ENCODE data around the gene BIRC7.

Gene BIRC7

DNA sequence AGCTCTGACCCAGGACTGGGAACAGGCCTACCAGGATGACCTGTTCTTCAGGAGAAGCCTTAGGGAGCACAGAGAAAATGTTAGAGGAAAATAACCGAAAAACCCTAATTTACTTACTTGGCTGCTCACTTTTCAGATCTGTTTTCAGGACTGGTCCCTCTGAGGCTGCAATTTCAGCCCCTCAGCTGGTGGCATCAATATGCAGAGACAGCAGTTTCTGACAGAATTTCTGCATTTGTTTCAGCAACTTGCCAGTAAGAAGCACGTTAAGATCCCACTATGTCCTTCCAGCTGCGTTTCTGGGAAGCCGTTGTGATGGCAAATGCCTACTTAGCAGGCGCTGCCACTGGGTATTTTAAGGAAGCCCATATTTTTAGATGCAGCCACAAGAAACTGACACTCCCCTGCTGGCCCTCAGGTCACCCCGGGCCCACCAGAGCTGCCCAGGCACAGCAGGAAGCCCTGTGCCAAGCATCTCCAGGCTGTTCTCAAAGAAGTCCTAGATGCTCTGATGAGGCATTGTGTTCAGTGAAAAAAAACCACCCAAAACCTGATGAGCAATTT is 27.3 kb upstream of the BIRC7 start:
- in situ Hi-C loops (cut with HindIII; ENCODE audit: low pct_ligation_motif_present, low sequenced_read_pairs) = no loop called here
- H3K27ac ChIP-seq = no peak overlapping the region
- H3K36me3 ChIP-seq (replicated peaks) = peaks cover 75% of the 10 kb centered on the region

GRCh38 chr20:63210011-63210605 is 25.6 kb upstream of the BIRC7 start:
- TF ChIP-seq, protein P1, sequence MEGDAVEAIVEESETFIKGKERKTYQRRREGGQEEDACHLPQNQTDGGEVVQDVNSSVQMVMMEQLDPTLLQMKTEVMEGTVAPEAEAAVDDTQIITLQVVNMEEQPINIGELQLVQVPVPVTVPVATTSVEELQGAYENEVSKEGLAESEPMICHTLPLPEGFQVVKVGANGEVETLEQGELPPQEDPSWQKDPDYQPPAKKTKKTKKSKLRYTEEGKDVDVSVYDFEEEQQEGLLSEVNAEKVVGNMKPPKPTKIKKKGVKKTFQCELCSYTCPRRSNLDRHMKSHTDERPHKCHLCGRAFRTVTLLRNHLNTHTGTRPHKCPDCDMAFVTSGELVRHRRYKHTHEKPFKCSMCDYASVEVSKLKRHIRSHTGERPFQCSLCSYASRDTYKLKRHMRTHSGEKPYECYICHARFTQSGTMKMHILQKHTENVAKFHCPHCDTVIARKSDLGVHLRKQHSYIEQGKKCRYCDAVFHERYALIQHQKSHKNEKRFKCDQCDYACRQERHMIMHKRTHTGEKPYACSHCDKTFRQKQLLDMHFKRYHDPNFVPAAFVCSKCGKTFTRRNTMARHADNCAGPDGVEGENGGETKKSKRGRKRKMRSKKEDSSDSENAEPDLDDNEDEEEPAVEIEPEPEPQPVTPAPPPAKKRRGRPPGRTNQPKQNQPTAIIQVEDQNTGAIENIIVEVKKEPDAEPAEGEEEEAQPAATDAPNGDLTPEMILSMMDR (IDR thresholded peaks at IDR 0.05; ENCODE audit: low read depth, low read length, missing control alignments) = no peak
- no peak overlapping the region for H3K4me3 ChIP-seq (ENCODE audit: low read depth, low read length)
- no peak overlapping the region for H3K27ac ChIP-seq
- in situ Hi-C loops (cut with HindIII; ENCODE audit: low pct_ligation_motif_present, low sequenced_read_pairs) = no loop called here
- no peaks in the 10 kb centered on the region for H3K27me3 ChIP-seq (replicated peaks)
- H3K36me3 ChIP-seq (replicated peaks) = peaks cover 69% of the 10 kb centered on the region
- no peak for DNase-seq

More for the DNA sequence above, 27.3 kb upstream of the BIRC7 start:
- Histone ChIP-seq H3K27me3 (replicated peaks) (no peaks in the 10 kb centered on the region), H3K4me3 (ENCODE audit: low read depth, low read length) (no peak overlapping the region)
- TF ChIP-seq, protein P1 (IDR thresholded peaks at IDR 0.05; ENCODE audit: low read depth, low read length, missing control alignments) = no peak
- no peak for DNase-seq

- peaks cover 56% of the 10 kb centered on the region for H3K36me3 ChIP-seq (replicated peaks)
Measured at GRCh38 chr20:63212393-63212730, 23.3 kb upstream of the BIRC7 start.

GRCh38 chr20:63212792-63213191 is 22.9 kb upstream of the BIRC7 start:
- DNase-seq = no peak
- in situ Hi-C loops (cut with HindIII; ENCODE audit: low pct_ligation_motif_present, low sequenced_read_pairs) = no loop called here
- TF ChIP-seq, protein P1 (IDR thresholded peaks at IDR 0.05; ENCODE audit: low read depth, low read length, missing control alignments) = no peak
- Histone ChIP-seq H3K27ac (no peak overlapping the region), H3K36me3 (replicated peaks) (peaks cover 52% of the 10 kb centered on the region), H3K4me3 (ENCODE audit: low read depth, low read length) (no peak overlapping the region), H3K27me3 (replicated peaks) (no peaks in the 10 kb centered on the region)

More at GRCh38 chr20:63212393-63212730, 23.3 kb upstream of the BIRC7 start:
- no peak overlapping the region for H3K27ac ChIP-seq
- TF ChIP-seq, protein P1 (IDR thresholded peaks at IDR 0.05; ENCODE audit: low read depth, low read length, missing control alignments) = no peak
- in situ Hi-C loops (cut with HindIII; ENCODE audit: low pct_ligation_motif_present, low sequenced_read_pairs) = no loop called here
- DNase-seq = no peak
- no peak overlapping the region for H3K4me3 ChIP-seq (ENCODE audit: low read depth, low read length)
- no peaks in the 10 kb centered on the region for H3K27me3 ChIP-seq (replicated peaks)

DNA sequence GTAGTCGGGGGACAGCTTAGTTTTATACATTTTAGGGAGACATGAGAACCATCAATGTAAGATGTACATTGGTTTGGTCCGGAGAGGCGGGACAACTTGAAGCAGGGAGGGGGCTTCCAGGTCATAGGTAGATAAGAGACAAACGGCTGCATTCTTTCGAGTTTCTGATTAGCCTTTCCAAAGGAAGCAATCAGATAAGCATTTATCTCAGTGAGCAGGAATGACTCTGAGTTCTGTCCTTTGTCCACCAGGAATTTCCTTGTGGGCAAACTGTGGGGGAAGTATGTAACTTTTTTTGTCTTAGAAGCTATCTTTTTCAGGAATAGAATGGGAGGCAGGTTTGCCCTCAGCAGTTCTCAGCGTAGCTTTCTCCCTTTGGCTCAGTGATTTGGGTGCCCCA is 21.2 kb upstream of the BIRC7 start:
- no peak for DNase-seq
- Histone ChIP-seq H3K36me3 (replicated peaks) (peaks cover 39% of the 10 kb centered on the region), H3K27ac (no peak overlapping the region), H3K4me3 (ENCODE audit: low read depth, low read length) (peak overlapping the region; percentile 75), H3K27me3 (replicated peaks) (no peaks in the 10 kb centered on the region)
- TF ChIP-seq, protein P1 (IDR thresholded peaks at IDR 0.05; ENCODE audit: low read depth, low read length, missing control alignments) = no peak
- in situ Hi-C loops (cut with HindIII; ENCODE audit: low pct_ligation_motif_present, low sequenced_read_pairs) = no loop called here
